ENCODE measurements around the gene YPEL1. TPM values are rescaled to one million over a fixed set of nuclear protein-coding genes. Genes with fewer than 3 reads are reported as not detected.

YPEL1 gene
- total and polyA plus RNA-seq, 2 of the 13 experiments (the other 11 are each of a cell fraction or from before 2014, with no cell fraction given), result 0.33 to 2.5 TPM

- no peak for TF ChIP-seq SNAI1 (CRISPR knock-in tag; IDR thresholded peaks at IDR 0.05; ENCODE audit: borderline replicate concordance)
- TF ChIP-seq ZNF557 (CRISPR knock-in tag; IDR thresholded peaks at IDR 0.05), result no peak
- TF ChIP-seq POLR2AphosphoS5 (IDR thresholded peaks at IDR 0.05; ENCODE audit: low read depth, low read length), result no peak
- no peak for TF ChIP-seq ARID4A (CRISPR knock-in tag; IDR thresholded peaks at IDR 0.05; ENCODE audit: borderline replicate concordance)
- no peak for TF ChIP-seq ZGPAT (CRISPR knock-in tag; IDR thresholded peaks at IDR 0.05)
- no peak for TF ChIP-seq HNF1A (IDR thresholded peaks at IDR 0.05; ENCODE audit: low read depth)
- TF ChIP-seq HNF1A (CRISPR knock-in tag; IDR thresholded peaks at IDR 0.05; ENCODE audit: borderline replicate concordance), result no peak
- TF ChIP-seq ATF7-NPFF (CRISPR knock-in tag; IDR thresholded peaks at IDR 0.05; ENCODE audit: low read depth), result no peak
- TF ChIP-seq PATZ1 (CRISPR knock-in tag; IDR thresholded peaks at IDR 0.05), result no peak
- TF ChIP-seq ZNF878 (CRISPR knock-in tag; IDR thresholded peaks at IDR 0.05), result no peak
Measured at GRCh38 chr22:21669026-21669425, 66.6 kb downstream of the YPEL1 start (continued).

Data from HepG2 (cell line).